ENCODE data around the gene PPP6R2. TPM values are rescaled to one million over a fixed set of nuclear protein-coding genes. Genes with fewer than 3 reads are reported as not detected.

Gene PPP6R2
- total and polyA plus RNA-seq, 2 of the 4 experiments (the other 2 are of a cell fraction) = 49.2 to 51.6 TPM

- Histone ChIP-seq H3K18ac (ENCODE audit: low read depth, low read length) (no peak overlapping the region), H2BK15ac (ENCODE audit: low read depth, low read length) (no peak overlapping the region), H3K4ac (ENCODE audit: low read depth, low read length) (no peak overlapping the region), H3K27ac (ENCODE audit: insufficient read depth, low read length) (no peak overlapping the region), H2BK120ac (ENCODE audit: low read depth, low read length) (no peak overlapping the region), H3K79me1 (ENCODE audit: low read depth in 1 of 2, low read length in 2 of 2) (peaks cover 7 to 18% of the 10 kb centered on the region in 2 experiments; a peak in 3 of 4 replicates), H3K4me3 (ENCODE audit: insufficient read depth, low read depth, low read length) (no peak overlapping the region), H3K56ac (ENCODE audit: extremely low read depth, insufficient read depth, low read length) (no peak overlapping the region), H3K9me1 (ENCODE audit: insufficient read depth, low read length) (peaks cover 1% of the 10 kb centered on the region; the same call in 1 of the 2 replicates), H3K14ac (replicated peaks; ENCODE audit: low read depth, low read length) (no peak overlapping the region), H4K8ac (ENCODE audit: low read depth in 2 of 2, low read length in 2 of 2) (no peak overlapping the region), H3K9ac (ENCODE audit: low read depth, low read length) (no peak overlapping the region), H3K9me3 (ENCODE audit: control insufficient read depth, insufficient read depth, low read length) (no peaks in the 10 kb centered on the region), H4K5ac (ENCODE audit: low read depth, low read length) (no peak overlapping the region), H4K91ac (ENCODE audit: insufficient read depth, low read depth, low read length) (no peak overlapping the region), H3K27me3 (ENCODE audit: control insufficient read depth, insufficient read depth, low read length) (no peaks in the 10 kb centered on the region), H2AK5ac (ENCODE audit: low read depth, low read length) (no peak overlapping the region), H2BK20ac (ENCODE audit: low read depth, low read length) (no peak overlapping the region), H2AFZ (replicated peaks; ENCODE audit: low read length, poor library complexity) (no peak overlapping the region), H3K4me2 (ENCODE audit: low read depth, low read length) (no peak overlapping the region), H3K36me3 (ENCODE audit: control insufficient read depth, insufficient read depth, low read length) (peaks cover 46% of the 10 kb centered on the region), H3K23ac (ENCODE audit: low read depth, low read length) (no peak overlapping the region), H3K4me1 (ENCODE audit: control insufficient read depth, insufficient read depth, low read length) (no peaks in the 10 kb centered on the region), H2AK9ac (replicated peaks; ENCODE audit: low read depth, low read length, poor library complexity) (no peak overlapping the region), H2BK5ac (ENCODE audit: low read depth, low read length, poor library complexity, severe bottlenecking) (no peak overlapping the region), H4K20me1 (ENCODE audit: insufficient read depth, low read length) (no peaks in the 10 kb centered on the region)
- DNase-seq (no peak), ATAC-seq (ENCODE audit: low read depth) (no peak)
- dilution Hi-C loops (cut with HindIII; ENCODE audit: low sequenced_read_pairs, unreplicated experiment) = no loop called here
- BruUV-seq (replicated peaks) = no TSS peak
- in situ Hi-C loops (cut with MboI; ENCODE audit: low sequenced_read_pairs) = no loop called here
- intact Hi-C loops (cut with micrococcal nuclease) = no loop called here
- TF ChIP-seq RCOR1 (IDR thresholded peaks at IDR 0.05; ENCODE audit: insufficient replicate concordance, low read length) (no peak), CHD1 (IDR thresholded peaks at IDR 0.05; ENCODE audit: low read depth, low read length) (no peak), USF2 (IDR thresholded peaks at IDR 0.05; ENCODE audit: low read depth, low read length) (no peak), SMC3 (IDR thresholded peaks at IDR 0.05; ENCODE audit: low read depth, low read length) (no peak), MAZ (IDR thresholded peaks at IDR 0.05; ENCODE audit: borderline replicate concordance, low read depth, low read length) (no peak), MAFK (IDR thresholded peaks at IDR 0.05; ENCODE audit: low read depth, low read length) (no peak), NFE2L2 (IDR thresholded peaks at IDR 0.05; ENCODE audit: low read depth, low read length) (no peak), MXI1 (IDR thresholded peaks at IDR 0.05; ENCODE audit: borderline replicate concordance, low read depth, low read length) (no peak), POLR2A (IDR thresholded peaks at IDR 0.05; ENCODE audit: low read depth, low read length) (no peak), RAD21 (IDR thresholded peaks at IDR 0.05; ENCODE audit: low read length) (no peak), CEBPB (IDR thresholded peaks at IDR 0.05; ENCODE audit: low read depth, low read length) (no peak), FOS (IDR thresholded peaks at IDR 0.05; ENCODE audit: low read depth, low read length) (no peak), BHLHE40 (IDR thresholded peaks at IDR 0.05; ENCODE audit: low read depth, low read length) (no peak), RFX5 (IDR thresholded peaks at IDR 0.05; ENCODE audit: low read depth, low read length) (no peak)
- TF ChIP-seq, protein P1, sequence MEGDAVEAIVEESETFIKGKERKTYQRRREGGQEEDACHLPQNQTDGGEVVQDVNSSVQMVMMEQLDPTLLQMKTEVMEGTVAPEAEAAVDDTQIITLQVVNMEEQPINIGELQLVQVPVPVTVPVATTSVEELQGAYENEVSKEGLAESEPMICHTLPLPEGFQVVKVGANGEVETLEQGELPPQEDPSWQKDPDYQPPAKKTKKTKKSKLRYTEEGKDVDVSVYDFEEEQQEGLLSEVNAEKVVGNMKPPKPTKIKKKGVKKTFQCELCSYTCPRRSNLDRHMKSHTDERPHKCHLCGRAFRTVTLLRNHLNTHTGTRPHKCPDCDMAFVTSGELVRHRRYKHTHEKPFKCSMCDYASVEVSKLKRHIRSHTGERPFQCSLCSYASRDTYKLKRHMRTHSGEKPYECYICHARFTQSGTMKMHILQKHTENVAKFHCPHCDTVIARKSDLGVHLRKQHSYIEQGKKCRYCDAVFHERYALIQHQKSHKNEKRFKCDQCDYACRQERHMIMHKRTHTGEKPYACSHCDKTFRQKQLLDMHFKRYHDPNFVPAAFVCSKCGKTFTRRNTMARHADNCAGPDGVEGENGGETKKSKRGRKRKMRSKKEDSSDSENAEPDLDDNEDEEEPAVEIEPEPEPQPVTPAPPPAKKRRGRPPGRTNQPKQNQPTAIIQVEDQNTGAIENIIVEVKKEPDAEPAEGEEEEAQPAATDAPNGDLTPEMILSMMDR (conservative IDR thresholded peaks at IDR 0.05; ENCODE audit: low read depth, low read length) = no peak
- TF ChIP-seq, protein P2, sequence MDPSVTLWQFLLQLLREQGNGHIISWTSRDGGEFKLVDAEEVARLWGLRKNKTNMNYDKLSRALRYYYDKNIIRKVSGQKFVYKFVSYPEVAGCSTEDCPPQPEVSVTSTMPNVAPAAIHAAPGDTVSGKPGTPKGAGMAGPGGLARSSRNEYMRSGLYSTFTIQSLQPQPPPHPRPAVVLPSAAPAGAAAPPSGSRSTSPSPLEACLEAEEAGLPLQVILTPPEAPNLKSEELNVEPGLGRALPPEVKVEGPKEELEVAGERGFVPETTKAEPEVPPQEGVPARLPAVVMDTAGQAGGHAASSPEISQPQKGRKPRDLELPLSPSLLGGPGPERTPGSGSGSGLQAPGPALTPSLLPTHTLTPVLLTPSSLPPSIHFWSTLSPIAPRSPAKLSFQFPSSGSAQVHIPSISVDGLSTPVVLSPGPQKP (IDR thresholded peaks at IDR 0.05; ENCODE audit: borderline replicate concordance, low read depth, low read length) = no peak
- CTCF ChIA-PET = no interaction called here
- no CpG with 5 or more reads among the region's 5 CpGs for WGBS, 2 experiments (ENCODE audit: extremely low coverage in 2 of 2, insufficient read length in 1 of 2)
- POLR2A ChIA-PET (ENCODE audit: unreplicated experiment) = interaction anchor here (0.6 kb wide), 1 partner anchor 26 kb away, joined by 3 read pairs; no protein-coding TSS in a partner anchor
These were observed 33.0 kb downstream of the PPP6R2 start for GRCh38 chr22:50376085-50376651.
